IMR-90 (cell line): ENCODE measurements around the gene NAB2. TPM values are rescaled to one million over a fixed set of nuclear protein-coding genes. Genes with fewer than 3 reads are reported as not detected.

Source experiments
- ATAC-seq: fragments of 200-7000 bp; cut with Tn5 transposase; 2 replicates; pipeline ENCODE4 v1.9.1; 2020; ENCODE audit warnings: low read depth, mild to moderate bottlenecking, moderate library complexity
- BruUV-seq: library from RNA; stranded (reverse); fragments of 400-500 nt; replicated peaks from 2 replicates; lab custom pipeline; 2021; lab: Mats Ljungman, UMichigan
- CTCF ChIA-PET: fragments of 300-600 bp; formaldehyde crosslinking; extraction: SDS; loops from one replicate; lab custom pipeline; 2021; ENCODE audit warnings: antibody characterized with exemption; lab: Yijun Ruan, JAX
- POLR2A ChIA-PET: fragments of 300-600 bp; sonication (Branson Sonifier 250); formaldehyde crosslinking; loops from one replicate; lab custom pipeline; 2022; ENCODE audit warnings: antibody characterized with exemption; ENCODE audit not compliant: unreplicated experiment; lab: Charles Lee
- DNase-seq: peaks from one replicate; pipeline ENCODE4 v3.0.0; 2013
- H2AFZ ChIP-seq: replicated peaks from 2 replicates; pipeline ENCODE3; 2013; ENCODE audit warnings: low read length, mild to moderate bottlenecking; ENCODE audit not compliant: poor library complexity
- H2AK5ac ChIP-seq: 2 replicates; pipeline ENCODE4 v1.6.1; 2013; ENCODE audit warnings: low read depth, low read length, inconsistent platforms
- H2AK9ac ChIP-seq: replicated peaks from 2 replicates; pipeline ENCODE3; 2013; ENCODE audit warnings: mild to moderate bottlenecking, low read depth, low read length, moderate library complexity; ENCODE audit not compliant: poor library complexity
- H2BK120ac ChIP-seq: 2 replicates; pipeline ENCODE4 v1.6.1; 2013; ENCODE audit warnings: low read depth, low read length, inconsistent platforms
- H2BK15ac ChIP-seq: 3 replicates; pipeline ENCODE4 v1.6.1; 2013; ENCODE audit warnings: low read depth, low read length, inconsistent platforms
- H2BK20ac ChIP-seq: 2 replicates; pipeline ENCODE4 v1.6.1; 2013; ENCODE audit warnings: low read depth, mild to moderate bottlenecking, inconsistent platforms, low read length, moderate library complexity
- H2BK5ac ChIP-seq: 2 replicates; pipeline ENCODE4 v1.6.1; 2013; ENCODE audit warnings: mild to moderate bottlenecking, low read depth, low read length, inconsistent platforms; ENCODE audit not compliant: poor library complexity, severe bottlenecking
- H3K14ac ChIP-seq: replicated peaks from 2 replicates; pipeline ENCODE4 v1.6.1; 2013; ENCODE audit warnings: low read depth, low read length, inconsistent platforms
- H3K18ac ChIP-seq: 2 replicates; pipeline ENCODE4 v1.6.1; 2013; ENCODE audit warnings: low read depth, low read length, control low read depth
- H3K23ac ChIP-seq: 2 replicates; pipeline ENCODE4 v1.6.1; 2013; ENCODE audit warnings: low read depth, low read length, inconsistent platforms
- H3K27ac ChIP-seq: 2 replicates; pipeline ENCODE4 v1.5.1; 2013; ENCODE audit warnings: mild to moderate bottlenecking, control low read depth, low read length; ENCODE audit not compliant: insufficient read depth
- H3K27me3 ChIP-seq: 2 replicates; pipeline ENCODE4 v1.6.1; 2013; ENCODE audit warnings: low read length; ENCODE audit not compliant: control insufficient read depth, insufficient read depth
- H3K36me3 ChIP-seq: 2 replicates; pipeline ENCODE4 v1.6.1; 2013; ENCODE audit warnings: low read length, mixed read lengths; ENCODE audit not compliant: control insufficient read depth, insufficient read depth
- H3K4ac ChIP-seq: 2 replicates; pipeline ENCODE4 v1.6.1; 2013; ENCODE audit warnings: low read depth, low read length, inconsistent platforms
- H3K4me1 ChIP-seq: 2 replicates; pipeline ENCODE4 v1.6.1; 2013; ENCODE audit warnings: low read length, mixed read lengths; ENCODE audit not compliant: control insufficient read depth, insufficient read depth
- H3K4me2 ChIP-seq: 2 replicates; pipeline ENCODE4 v1.6.1; 2013; ENCODE audit warnings: low read depth, mild to moderate bottlenecking, control low read depth, low read length, moderate library complexity
- H3K4me3 ChIP-seq: 2 replicates; pipeline ENCODE4 v1.5.1; 2013; ENCODE audit warnings: low read depth, mild to moderate bottlenecking, control low read depth, low read length, moderate library complexity; ENCODE audit not compliant: insufficient read depth
- H3K56ac ChIP-seq: 2 replicates; pipeline ENCODE4 v1.6.1; 2013; ENCODE audit warnings: low read length, inconsistent platforms; ENCODE audit not compliant: insufficient read depth; ENCODE audit errors: extremely low read depth
- H3K79me1 ChIP-seq, 2 experiments: 2 replicates each; pipeline ENCODE4 v1.6.1; 2013; ENCODE audit warnings: low read length in 2 of 2, inconsistent platforms in 1 of 2, low read depth in 1 of 2
- H3K9ac ChIP-seq: 2 replicates; pipeline ENCODE4 v1.6.1; 2013; ENCODE audit warnings: low read depth, low read length, control low read depth
- H3K9me1 ChIP-seq: 2 replicates; pipeline ENCODE4 v1.6.1; 2013; ENCODE audit warnings: low read length, inconsistent platforms; ENCODE audit not compliant: insufficient read depth
- H3K9me3 ChIP-seq: 2 replicates; pipeline ENCODE4 v1.6.1; 2013; ENCODE audit warnings: low read length; ENCODE audit not compliant: control insufficient read depth, insufficient read depth
- H4K20me1 ChIP-seq: 2 replicates; pipeline ENCODE4 v1.6.1; 2013; ENCODE audit warnings: low read length, inconsistent platforms; ENCODE audit not compliant: insufficient read depth
- H4K5ac ChIP-seq: 2 replicates; pipeline ENCODE4 v1.6.1; 2013; ENCODE audit warnings: mild to moderate bottlenecking, low read depth, low read length, control low read depth
- H4K8ac ChIP-seq, 2 experiments: 2 replicates each; pipeline ENCODE4 v1.6.1; 2013; ENCODE audit warnings: low read depth in 2 of 2, low read length in 2 of 2, control low read depth in 1 of 2, inconsistent platforms in 1 of 2
- H4K91ac ChIP-seq: 2 replicates; pipeline ENCODE4 v1.6.1; 2013; ENCODE audit warnings: low read depth, low read length, inconsistent platforms; ENCODE audit not compliant: insufficient read depth
- FOS ChIP-seq: fragments of 150-350 bp; IDR thresholded peaks from 2 replicates; pipeline ENCODE4 v1.6.1; 2016; ENCODE audit warnings: low read depth, low read length
- POLR2A ChIP-seq: IDR thresholded peaks from 2 replicates; pipeline ENCODE4 v1.6.1; 2012; ENCODE audit warnings: mild to moderate bottlenecking, low read depth, low read length
- WGBS, 2 experiments: methylation state at CpG; one replicate each; pipeline versions ENCODE4 v1.1.5 to v1.1.7; 2013; ENCODE audit warnings: missing lambda C conversion rate in 2 of 2; ENCODE audit not compliant: insufficient read length in 1 of 2; ENCODE audit errors: extremely low coverage in 2 of 2; 5-methylcytosine and 5-hydroxymethylcytosine counted together
- dilution Hi-C: fragments of 300-500 bp; cut with HindIII; formaldehyde crosslinking; loops from one replicate; pipeline ENCODE4 v1.14.3; 2018; ENCODE audit warnings: low sequenced_read_pairs; ENCODE audit not compliant: unreplicated experiment
- in situ Hi-C: fragments of 300-500 bp; cut with MboI; formaldehyde crosslinking; loops from 3 replicates; pipeline ENCODE4 v1.14.3; 2019; ENCODE audit warnings: low sequenced_read_pairs, inconsistent platforms, mixed read lengths
- intact Hi-C: fragments of 100-400 bp; cut with micrococcal nuclease; formaldehyde crosslinking; loops from 2 replicates; pipeline ENCODE4 v1.10.0; 2022
- polyA plus RNA-seq, 3 experiments: library from polyadenylated mRNA; depleted of rRNA; stranded (reverse); fragments of >200 nt; gene quantifications; 2 replicates each; pipeline ENCODE4 v1.2.3, GENCODE V29; 2012; ENCODE audit warnings: low replicate concordance in 1 of 3
- total RNA-seq: library from RNA; depleted of rRNA; stranded (reverse); fragments of >200 nt; gene quantifications from 2 replicates; pipeline ENCODE4 v1.2.3, GENCODE V29; 2012

The NAB2 gene
- total and polyA plus RNA-seq, 2 of the 4 experiments (the other 2 are of a cell fraction), result 65.1 to 68.8 TPM

DNA sequence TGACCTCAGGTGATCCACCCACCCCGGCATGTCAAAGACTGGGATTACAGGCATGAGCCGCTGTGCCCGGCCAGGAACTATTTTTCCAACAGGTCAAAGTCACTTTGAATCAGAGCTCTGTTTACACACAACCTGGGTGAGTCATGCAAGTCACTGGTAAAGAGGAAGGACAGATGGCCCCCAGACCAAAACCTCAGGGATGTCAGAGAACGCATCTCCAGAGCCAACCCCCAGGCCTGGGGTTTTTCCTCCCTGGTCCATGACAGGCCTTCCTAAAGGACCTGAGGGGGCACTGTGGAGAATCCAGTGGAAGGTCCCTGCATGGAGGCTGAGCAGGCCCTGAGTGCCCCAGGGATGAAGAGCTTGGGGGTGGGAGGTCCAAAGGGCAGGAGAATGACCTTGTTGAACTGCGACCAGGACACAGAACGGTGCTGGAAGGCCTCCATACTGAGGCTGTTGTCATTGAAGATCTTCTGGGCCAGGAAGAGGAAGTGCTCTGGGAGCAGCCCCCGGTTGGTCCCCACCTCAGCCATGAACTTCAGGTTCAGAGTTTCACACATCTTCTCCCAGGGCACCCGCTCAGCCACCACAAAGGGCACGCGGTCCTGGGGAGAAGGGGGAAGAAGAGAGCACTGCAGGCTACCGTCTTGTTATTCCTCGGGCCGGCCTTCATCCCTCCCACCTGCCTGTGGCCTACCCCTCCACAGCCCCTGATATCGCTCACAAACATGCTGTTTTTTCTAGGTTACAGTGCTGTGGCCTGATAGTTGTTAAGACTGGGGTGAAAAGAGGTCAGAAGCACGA is 13.2 kb downstream of the NAB2 start:
- H3K36me3 ChIP-seq, result peaks cover 62% of the 10 kb centered on the region
- H3K14ac ChIP-seq, result no peak overlapping the region
- H4K8ac ChIP-seq, result no peak overlapping the region
- ATAC-seq (peak; percentile 32; the same call in 1 of the 2 replicates), DNase-seq (peak; percentile 52)
- peak overlapping the region; percentile 36; the same call in 1 of the 2 replicates for H3K23ac ChIP-seq
- no peaks in the 10 kb centered on the region for H3K27me3 ChIP-seq
- intact Hi-C loops, result no loop called here
- in situ Hi-C loops, result no loop called here
- H2AFZ ChIP-seq, result no peak overlapping the region
- H3K4ac ChIP-seq, result 0 out of 2 replicates have a peak overlapping the region, but pooled peaks have one; percentile 10
- no peak overlapping the region for H2BK15ac ChIP-seq
- peaks cover 14% of the 10 kb centered on the region for H3K9me1 ChIP-seq
- dilution Hi-C loops, result no loop called here
- no peak overlapping the region for H2BK5ac ChIP-seq
- ChIA-PET CTCF (no interaction called here), POLR2A (no interaction called here)
- no peaks in the 10 kb centered on the region for H3K9me3 ChIP-seq
- H3K18ac ChIP-seq, result no peak overlapping the region
- H2BK20ac ChIP-seq, result no peak overlapping the region
- peaks cover 10% of the 10 kb centered on the region; the same call in 1 of the 2 replicates for H4K20me1 ChIP-seq
- peaks cover 3% of the 10 kb centered on the region for H3K4me1 ChIP-seq
- no CpG with 5 or more reads among the region's 15 CpGs for WGBS, 2 experiments
- H3K9ac ChIP-seq, result no peak overlapping the region
- H3K4me3 ChIP-seq, result no peak overlapping the region
- peaks cover 0 to 28% of the 10 kb centered on the region in 2 experiments; a peak in 3 of 4 replicates for H3K79me1 ChIP-seq
- no TSS peak for BruUV-seq
- H3K27ac ChIP-seq, result no peak overlapping the region
- H2BK120ac ChIP-seq, result no peak overlapping the region
- no peak overlapping the region for H2AK5ac ChIP-seq
- no peak overlapping the region for H3K4me2 ChIP-seq
- no peak overlapping the region for H3K56ac ChIP-seq
- no peak overlapping the region for H4K5ac ChIP-seq
- no peak overlapping the region for H4K91ac ChIP-seq
- peak overlapping the region; percentile 38 for H2AK9ac ChIP-seq
- TF ChIP-seq POLR2A, result no peak
- TF ChIP-seq FOS, result peak; percentile 21; the same call in 1 of the 2 replicates
